Measurements from ENCODE around the gene CACNA1D. TPM values are rescaled to one million over a fixed set of nuclear protein-coding genes. Genes with fewer than 3 reads are reported as not detected.

CACNA1D gene
- total RNA-seq, 1 experiment from 2014 or later, result not detected

DNA sequence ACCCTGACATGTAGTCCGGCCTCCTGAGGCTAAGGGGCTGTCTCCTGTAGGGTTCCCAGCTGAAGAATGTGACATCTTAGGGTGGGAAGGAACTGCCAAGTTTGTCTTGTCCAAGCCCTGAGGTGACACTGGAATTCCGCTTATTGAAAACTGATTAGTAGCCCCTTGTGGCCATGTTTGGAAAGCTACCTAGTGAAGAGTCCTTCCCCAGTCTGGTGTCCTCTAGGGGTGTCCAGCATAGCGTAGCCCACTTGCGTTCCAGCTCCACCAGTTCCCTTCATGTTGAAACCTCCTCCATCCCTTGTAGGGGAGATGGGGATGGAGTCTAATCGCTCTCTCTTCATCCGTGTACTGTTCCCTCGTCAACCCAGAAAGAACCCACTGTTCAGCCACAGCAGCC is 272.3 kb downstream of the CACNA1D start:
- Histone ChIP-seq H3K36me3 (ENCODE audit: insufficient read depth, low read length, poor library complexity, severe bottlenecking) (no peaks in the 10 kb centered on the region), H3K4me1 (ENCODE audit: insufficient read depth, low read length, poor library complexity, severe bottlenecking) (no peaks in the 10 kb centered on the region), H3K27me3 (replicated peaks; ENCODE audit: insufficient read depth, low read depth, low read length, poor library complexity) (no peaks in the 10 kb centered on the region), H3K4me3 (ENCODE audit: low read depth, low read length, poor library complexity, severe bottlenecking) (no peak overlapping the region), H3K9me3 (ENCODE audit: low read depth, low read length, poor library complexity, severe bottlenecking) (no peaks in the 10 kb centered on the region), H3K27ac (ENCODE audit: low read depth, low read length, poor library complexity, severe bottlenecking) (no peak overlapping the region)
- ChIA-PET CTCF (no interaction called here), POLR2A (ENCODE audit: low non-redundant PET) (no interaction called here)
- BruUV-seq (replicated peaks), result no TSS peak
- intact Hi-C loops (cut with micrococcal nuclease; ENCODE audit: unreplicated experiment), result no loop called here
- TF ChIP-seq EZH2 (IDR thresholded peaks at IDR 0.05; ENCODE audit: borderline replicate concordance, low read depth, low read length, poor library complexity, severe bottlenecking), result no peak
- TF ChIP-seq, protein P1, sequence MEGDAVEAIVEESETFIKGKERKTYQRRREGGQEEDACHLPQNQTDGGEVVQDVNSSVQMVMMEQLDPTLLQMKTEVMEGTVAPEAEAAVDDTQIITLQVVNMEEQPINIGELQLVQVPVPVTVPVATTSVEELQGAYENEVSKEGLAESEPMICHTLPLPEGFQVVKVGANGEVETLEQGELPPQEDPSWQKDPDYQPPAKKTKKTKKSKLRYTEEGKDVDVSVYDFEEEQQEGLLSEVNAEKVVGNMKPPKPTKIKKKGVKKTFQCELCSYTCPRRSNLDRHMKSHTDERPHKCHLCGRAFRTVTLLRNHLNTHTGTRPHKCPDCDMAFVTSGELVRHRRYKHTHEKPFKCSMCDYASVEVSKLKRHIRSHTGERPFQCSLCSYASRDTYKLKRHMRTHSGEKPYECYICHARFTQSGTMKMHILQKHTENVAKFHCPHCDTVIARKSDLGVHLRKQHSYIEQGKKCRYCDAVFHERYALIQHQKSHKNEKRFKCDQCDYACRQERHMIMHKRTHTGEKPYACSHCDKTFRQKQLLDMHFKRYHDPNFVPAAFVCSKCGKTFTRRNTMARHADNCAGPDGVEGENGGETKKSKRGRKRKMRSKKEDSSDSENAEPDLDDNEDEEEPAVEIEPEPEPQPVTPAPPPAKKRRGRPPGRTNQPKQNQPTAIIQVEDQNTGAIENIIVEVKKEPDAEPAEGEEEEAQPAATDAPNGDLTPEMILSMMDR (conservative IDR thresholded peaks at IDR 0.05; ENCODE audit: low read depth, low read length), result no peak
- DNase-seq (ENCODE audit: low spot score), result no peak

GRCh38 chr3:53768478-53769459 is 274.4 kb downstream of the CACNA1D start:
- no peak overlapping the region for H3K27ac ChIP-seq (ENCODE audit: low read depth, low read length, poor library complexity, severe bottlenecking)
- no peak for DNase-seq (ENCODE audit: low spot score)
- ChIA-PET CTCF (no interaction called here), POLR2A (ENCODE audit: low non-redundant PET) (no interaction called here)
- H3K9me3 ChIP-seq (ENCODE audit: low read depth, low read length, poor library complexity, severe bottlenecking), result no peaks in the 10 kb centered on the region
- no peaks in the 10 kb centered on the region for H3K4me1 ChIP-seq (ENCODE audit: insufficient read depth, low read length, poor library complexity, severe bottlenecking)
- H3K4me3 ChIP-seq (ENCODE audit: low read depth, low read length, poor library complexity, severe bottlenecking), result no peak overlapping the region
- no peaks in the 10 kb centered on the region for H3K27me3 ChIP-seq (replicated peaks; ENCODE audit: insufficient read depth, low read depth, low read length, poor library complexity)
- no peaks in the 10 kb centered on the region for H3K36me3 ChIP-seq (ENCODE audit: insufficient read depth, low read length, poor library complexity, severe bottlenecking)
- TF ChIP-seq, protein P1 (conservative IDR thresholded peaks at IDR 0.05; ENCODE audit: low read depth, low read length), result no peak
- TF ChIP-seq EZH2 (IDR thresholded peaks at IDR 0.05; ENCODE audit: borderline replicate concordance, low read depth, low read length, poor library complexity, severe bottlenecking), result no peak
- no TSS peak for BruUV-seq (replicated peaks)
- intact Hi-C loops (cut with micrococcal nuclease; ENCODE audit: unreplicated experiment), result no loop called here

- TF ChIP-seq EZH2 (IDR thresholded peaks at IDR 0.05; ENCODE audit: borderline replicate concordance, low read depth, low read length, poor library complexity, severe bottlenecking), result no peak
- TF ChIP-seq, protein P1 (conservative IDR thresholded peaks at IDR 0.05; ENCODE audit: low read depth, low read length), result no peak
- intact Hi-C loops (cut with micrococcal nuclease; ENCODE audit: unreplicated experiment), result no loop called here
- no peak overlapping the region for H3K4me3 ChIP-seq (ENCODE audit: low read depth, low read length, poor library complexity, severe bottlenecking)
- H3K27me3 ChIP-seq (replicated peaks; ENCODE audit: insufficient read depth, low read depth, low read length, poor library complexity), result no peaks in the 10 kb centered on the region
- DNase-seq (ENCODE audit: low spot score), result no peak
- ChIA-PET CTCF (no interaction called here), POLR2A (ENCODE audit: low non-redundant PET) (interaction anchor here (0.5 kb wide), 1 partner anchor 389 kb away, joined by 3 read pairs; no protein-coding TSS in a partner anchor)
- no peaks in the 10 kb centered on the region for H3K4me1 ChIP-seq (ENCODE audit: insufficient read depth, low read length, poor library complexity, severe bottlenecking)
- no TSS peak for BruUV-seq (replicated peaks)
- H3K36me3 ChIP-seq (ENCODE audit: insufficient read depth, low read length, poor library complexity, severe bottlenecking), result no peaks in the 10 kb centered on the region
- H3K9me3 ChIP-seq (ENCODE audit: low read depth, low read length, poor library complexity, severe bottlenecking), result no peaks in the 10 kb centered on the region
- H3K27ac ChIP-seq (ENCODE audit: low read depth, low read length, poor library complexity, severe bottlenecking), result no peak overlapping the region
These were observed 278.2 kb downstream of the CACNA1D start for GRCh38 chr3:53772562-53772961.

Measured in A673 (cell line).